Neural progenitor cell (in vitro differentiated cells): ENCODE measurements around the gene EIF5.

Experiments
- CTCF ChIP-seq: fragments of 200-600 bp; sonication (generic); IDR thresholded peaks from 2 replicates; pipeline ENCODE4 v1.5.1; 2017; ENCODE audit warnings: antibody characterized with exemption, mild to moderate bottlenecking
- EZH2 ChIP-seq: fragments of 200-600 bp; sonication (generic); IDR thresholded peaks from 2 replicates; pipeline ENCODE4 v1.6.1; 2017; ENCODE audit warnings: antibody characterized with exemption, mild to moderate bottlenecking, moderate library complexity

DNA sequence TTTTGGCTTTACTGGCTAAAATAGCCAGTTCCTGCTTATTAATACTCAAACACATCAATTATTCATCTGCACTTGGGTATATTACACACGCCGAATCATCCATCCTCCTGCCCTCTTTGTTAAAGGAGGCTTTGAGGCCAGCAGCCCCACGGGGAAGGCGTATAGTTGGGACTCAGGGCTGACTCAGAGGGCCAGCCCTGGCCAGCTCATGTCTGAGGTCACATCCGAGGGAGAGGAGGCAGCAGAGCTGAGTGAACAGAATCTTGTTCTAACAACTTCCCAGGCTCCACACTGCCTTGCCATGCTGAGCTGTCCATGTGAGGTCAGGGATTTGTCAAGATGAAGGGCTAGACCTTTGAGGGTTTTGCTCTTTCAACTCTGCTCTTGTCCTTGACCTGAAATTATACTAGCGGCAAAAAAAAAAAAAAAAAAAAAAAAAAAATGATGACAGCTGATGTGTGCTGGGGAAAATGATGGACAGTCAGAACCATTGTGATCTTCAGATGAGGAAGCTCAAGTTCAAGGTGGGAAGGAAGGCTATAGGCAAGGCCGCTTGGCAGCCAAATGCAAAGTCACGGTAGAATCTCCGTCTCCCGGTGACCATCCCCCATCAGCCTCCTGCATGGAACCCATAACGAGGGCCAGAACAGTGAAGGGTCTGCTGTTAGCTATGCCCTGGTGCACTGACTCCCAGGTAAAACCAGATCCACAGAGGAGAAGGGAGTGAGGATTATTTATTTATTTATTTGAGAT is 38.7 kb downstream of the EIF5 start:
- TF ChIP-seq EZH2 (no peak), CTCF (no peak)
